ENCODE data around the gene TSPAN11.

The TSPAN11 gene

DNA sequence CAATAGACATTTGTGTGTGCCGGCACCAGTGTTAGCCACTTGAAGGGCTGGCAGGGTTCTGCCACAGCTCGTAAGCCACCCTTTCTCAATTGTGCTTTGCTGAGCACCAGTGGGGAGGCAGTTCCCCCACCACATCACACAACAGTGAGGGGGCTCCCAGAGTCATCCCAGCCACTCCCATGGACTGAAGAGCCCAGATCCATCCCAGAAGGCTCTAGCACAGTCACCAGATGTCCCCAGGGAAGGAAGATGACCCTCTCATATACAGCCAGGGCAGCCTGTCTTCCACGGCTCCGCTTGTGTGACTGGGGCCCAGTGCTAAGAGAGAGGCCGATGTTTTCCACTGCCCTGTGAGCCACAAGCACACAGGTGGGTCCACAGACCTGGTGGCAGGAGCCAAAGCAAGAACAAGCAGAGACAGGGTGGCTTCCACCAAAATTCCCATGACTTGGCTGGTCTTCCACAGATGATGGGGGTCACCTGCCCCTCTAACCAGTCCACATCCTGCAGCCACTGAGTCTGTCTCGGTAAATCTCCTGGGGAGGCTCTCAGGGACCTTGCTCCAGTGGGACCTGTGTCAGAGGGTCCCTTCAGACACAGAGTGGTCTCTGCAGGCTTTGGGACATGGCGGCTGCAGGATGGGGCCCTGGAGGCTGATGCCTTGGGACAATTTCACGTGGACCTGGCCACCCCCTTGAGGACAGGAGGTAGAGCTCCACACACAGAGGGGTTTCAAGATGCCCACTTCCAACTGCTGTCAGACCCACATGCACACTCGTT is 75.2 kb downstream of the TSPAN11 start:
- DNase-seq (ENCODE audit: low read depth), result no peak
- TF ChIP-seq CTCF (IDR thresholded peaks at IDR 0.05; ENCODE audit: low read length, missing control alignments), result no peak
- no peak overlapping the region for H3K4me3 ChIP-seq (replicated peaks; ENCODE audit: low read depth, low read length)

- no peak for TF ChIP-seq CTCF (IDR thresholded peaks at IDR 0.05; ENCODE audit: low read length, missing control alignments)
- DNase-seq (ENCODE audit: low read depth), result no peak
- no peak overlapping the region for H3K4me3 ChIP-seq (replicated peaks; ENCODE audit: low read depth, low read length)
These were observed 75.8 kb downstream of the TSPAN11 start for GRCh38 chr12:31002361-31002725.

DNA sequence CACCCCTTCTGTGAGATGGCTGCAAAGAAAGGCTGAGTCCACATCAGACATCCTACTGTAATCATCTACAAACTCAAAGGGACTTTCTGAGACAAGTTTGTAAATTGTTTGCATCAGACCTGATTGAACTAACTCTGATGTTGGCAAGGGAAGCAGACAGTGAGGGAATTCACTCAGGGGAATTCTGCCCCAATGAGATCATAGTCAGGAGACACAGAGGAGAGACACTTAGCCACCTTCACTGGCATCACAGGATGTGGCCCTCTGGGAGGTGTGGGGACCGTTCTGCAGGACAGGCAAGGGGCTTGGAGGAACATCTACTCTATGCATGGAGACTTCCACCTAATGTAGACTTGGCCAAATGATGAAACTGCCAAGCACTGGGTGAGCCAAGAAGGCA is 76.5 kb downstream of the TSPAN11 start:
- no peak for TF ChIP-seq CTCF (IDR thresholded peaks at IDR 0.05; ENCODE audit: low read length, missing control alignments)
- no peak overlapping the region for H3K4me3 ChIP-seq (replicated peaks; ENCODE audit: low read depth, low read length)
- no peak for DNase-seq (ENCODE audit: low read depth)

DNA sequence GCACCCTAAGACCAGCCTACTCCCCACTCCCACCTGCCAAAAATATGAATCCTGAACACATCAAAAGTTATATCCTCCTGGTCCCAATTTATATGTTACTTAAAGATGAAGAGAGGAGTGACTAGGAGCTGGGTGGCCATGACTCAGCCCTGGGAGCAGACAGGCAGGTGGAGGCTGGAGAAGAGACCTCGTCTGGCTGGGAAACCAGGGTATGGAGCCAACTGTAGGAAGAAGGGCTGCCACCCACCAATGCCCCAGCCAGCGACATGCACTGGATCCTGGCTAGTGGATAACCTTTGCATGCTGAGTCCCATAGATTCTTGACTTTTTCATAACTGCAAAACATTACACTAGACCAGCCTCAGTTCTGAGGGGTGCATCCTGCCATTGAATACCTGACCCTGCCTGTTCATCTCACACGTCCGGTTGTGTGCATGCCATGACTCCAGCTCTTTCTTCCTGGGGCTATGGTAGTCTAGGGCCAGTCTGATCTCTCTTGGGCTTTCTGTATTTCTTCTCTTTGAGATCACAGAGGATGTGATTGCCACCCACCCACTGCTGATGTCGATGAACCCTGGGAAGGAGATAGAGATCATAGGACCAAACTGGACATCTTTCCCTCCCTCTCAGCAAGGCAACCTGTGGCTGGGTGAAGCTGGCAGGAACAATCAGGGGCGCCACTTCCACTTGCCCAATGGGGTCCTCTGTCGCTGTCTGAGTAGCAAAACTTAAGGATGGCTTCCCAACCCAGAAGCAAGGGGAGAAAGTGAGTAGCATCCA is 77.5 kb downstream of the TSPAN11 start:
- H3K4me3 ChIP-seq (replicated peaks; ENCODE audit: low read depth, low read length), result no peak overlapping the region
- no peak for TF ChIP-seq CTCF (IDR thresholded peaks at IDR 0.05; ENCODE audit: low read length, missing control alignments)
- DNase-seq (ENCODE audit: low read depth), result no peak

DNA sequence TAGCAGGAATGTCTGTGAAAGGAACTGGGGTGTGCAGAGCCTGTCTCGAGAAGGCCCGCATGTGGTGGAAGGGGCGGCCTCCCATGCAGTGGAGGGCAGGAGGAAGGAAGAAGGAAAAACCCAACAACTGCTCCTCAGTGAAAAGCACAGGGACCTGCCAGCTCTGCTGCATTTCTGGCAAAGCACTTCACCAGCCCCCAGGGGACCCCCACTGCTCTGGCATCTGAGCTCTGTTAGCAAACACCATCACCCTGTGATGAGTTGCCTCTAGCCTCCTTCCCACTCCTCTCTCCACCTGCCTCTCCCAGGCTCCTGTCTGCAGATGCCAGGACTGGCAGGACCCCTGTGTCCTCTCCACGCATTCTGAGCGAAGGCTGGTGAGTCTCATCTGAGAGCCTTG is 78.1 kb downstream of the TSPAN11 start:
- no peak for TF ChIP-seq CTCF (IDR thresholded peaks at IDR 0.05; ENCODE audit: low read length, missing control alignments)
- no peak for DNase-seq (ENCODE audit: low read depth)
- no peak overlapping the region for H3K4me3 ChIP-seq (replicated peaks; ENCODE audit: low read depth, low read length)

- DNase-seq (ENCODE audit: low read depth), result no peak
- no peak overlapping the region for H3K4me3 ChIP-seq (replicated peaks; ENCODE audit: low read depth, low read length)
- no peak for TF ChIP-seq CTCF (IDR thresholded peaks at IDR 0.05; ENCODE audit: low read length, missing control alignments)
These were observed 78.9 kb downstream of the TSPAN11 start for GRCh38 chr12:31005256-31005943.
